HG03460 (cell line): ENCODE data around the gene THRB.
A peak's percentile ranks its signal among the peaks of the same experiment; 100 is the strongest.
"Not testable (repeated sequence)": the region's sequence is repeated elsewhere in the genome, so short reads cannot be mapped to it uniquely, and the experiment has no call there.

ENCODE experiments used
- ATAC-seq: cut with Tn5 transposase; IDR thresholded peaks from one replicate; pipeline ENCODE4 v1.9.1; 2021; ENCODE audit not compliant: unreplicated experiment

THRB gene

DNA sequence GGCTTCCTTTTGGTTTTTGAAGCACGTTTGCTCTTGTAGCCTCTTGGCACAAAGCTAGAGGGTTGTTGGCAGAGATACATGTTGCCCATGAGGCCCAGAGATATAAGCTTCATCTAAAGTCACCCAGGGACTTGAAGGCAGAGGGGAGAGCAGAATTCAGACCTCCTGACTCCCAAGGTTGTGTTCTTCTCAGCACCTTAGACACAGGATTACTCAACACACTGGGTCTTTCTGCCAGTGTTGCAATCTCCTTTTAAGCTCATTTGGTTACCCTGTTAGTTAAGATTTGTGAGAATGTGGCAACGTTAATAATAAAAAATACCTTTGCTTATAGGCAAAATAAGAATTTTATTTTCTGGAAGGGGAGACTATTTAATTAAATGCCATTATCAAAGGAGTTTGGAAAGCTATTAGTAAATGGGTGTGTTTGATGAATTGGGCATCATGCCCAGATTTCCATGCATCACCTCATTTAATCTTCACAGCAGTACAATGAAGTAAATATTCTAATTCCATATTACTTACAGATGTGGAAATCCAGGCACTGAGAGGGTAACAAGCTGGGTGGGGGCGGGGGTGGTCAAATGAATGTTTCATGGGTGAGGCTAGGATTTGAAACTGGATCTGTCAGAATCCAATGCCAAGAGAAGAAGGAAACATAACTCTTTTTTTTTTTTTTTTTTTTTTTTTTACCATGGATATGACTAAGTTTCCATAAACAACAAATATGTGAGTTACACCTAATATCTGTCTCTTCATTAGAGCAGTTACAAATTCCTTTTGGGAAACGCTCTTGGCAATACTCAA lies 366.2 kb downstream of the THRB start:
- no peak for ATAC-seq

DNA sequence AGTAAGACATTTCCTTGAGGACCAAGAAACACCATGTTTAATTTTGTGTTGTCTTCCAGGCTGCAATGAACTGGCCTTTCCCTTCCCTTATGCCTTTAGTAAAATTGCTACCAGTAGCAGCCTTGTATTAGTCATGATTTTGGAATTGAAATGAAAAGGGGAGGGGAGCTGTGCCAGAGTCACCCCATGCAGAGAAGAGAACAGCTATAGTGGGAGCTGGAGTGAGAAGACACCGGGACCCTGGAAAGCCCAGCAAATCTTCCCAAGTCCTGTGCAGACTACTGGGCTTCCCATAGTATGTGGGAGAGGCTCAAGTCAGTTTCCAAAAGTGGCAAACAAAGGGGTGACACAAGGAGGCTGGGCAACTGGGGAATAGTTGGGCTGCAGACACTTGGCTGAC lies 371.1 kb downstream of the THRB start:
- ATAC-seq, result no peak

DNA sequence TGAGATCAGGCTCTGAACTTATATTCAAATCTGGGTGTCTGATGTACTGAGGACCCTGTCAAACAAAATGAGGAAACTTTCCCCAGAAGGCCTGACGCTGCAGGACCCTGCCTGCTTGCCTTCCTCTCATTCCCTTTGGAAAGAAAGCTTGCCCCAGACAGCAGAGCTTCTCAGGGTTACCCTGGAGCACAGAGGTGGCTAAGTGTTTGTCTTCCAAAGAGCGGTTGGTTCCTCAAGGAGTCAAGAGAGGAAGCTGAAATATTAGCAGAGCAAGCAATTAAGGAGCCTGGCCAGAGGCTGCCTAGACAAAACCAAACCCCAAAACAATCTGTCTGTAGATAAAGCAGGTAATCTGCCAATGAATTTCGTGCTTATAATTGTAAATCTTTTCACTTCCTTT lies 374.2 kb downstream of the THRB start:
- no peak for ATAC-seq

DNA sequence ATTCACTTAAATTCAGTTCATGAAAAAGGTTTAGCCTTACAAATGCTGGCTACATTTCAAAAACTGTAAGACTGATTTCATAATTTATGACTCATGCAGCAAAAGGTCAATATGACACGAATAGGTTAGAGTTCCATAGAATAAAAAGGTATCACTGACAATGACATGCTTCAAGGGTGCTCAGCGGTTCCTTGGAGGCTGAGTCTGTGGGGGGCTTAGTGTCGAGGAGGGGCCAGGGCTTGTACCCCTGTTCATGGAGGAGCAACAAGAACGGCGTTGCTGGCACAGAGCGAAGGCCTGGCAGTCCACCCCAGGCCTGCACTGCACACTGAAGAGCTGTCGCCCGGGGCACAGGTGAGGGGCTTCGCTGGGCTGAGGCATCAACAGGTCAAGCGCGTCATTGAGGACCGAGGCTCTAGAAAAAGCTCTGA lies 375.3 kb downstream of the THRB start:
- ATAC-seq, result no peak

DNA sequence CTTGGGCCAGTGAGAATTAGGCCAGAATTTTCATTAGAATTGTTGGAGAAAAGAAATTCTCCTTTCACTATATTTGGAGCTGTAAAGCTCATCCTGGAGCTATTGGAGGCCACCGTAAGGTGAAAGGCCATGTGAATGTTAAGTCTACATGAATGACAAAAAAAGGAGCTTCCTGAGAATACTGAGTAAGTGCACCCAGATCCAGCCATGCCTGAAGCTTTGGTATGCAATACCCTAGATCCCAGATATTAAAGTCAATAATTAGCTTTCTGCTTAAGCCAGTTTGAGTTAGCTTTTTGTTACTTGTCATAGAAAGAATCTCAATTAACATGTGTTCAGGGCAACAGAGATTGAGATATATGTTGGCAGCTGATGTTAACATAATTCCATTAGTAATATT lies 377.1 kb downstream of the THRB start:
- no peak for ATAC-seq

DNA sequence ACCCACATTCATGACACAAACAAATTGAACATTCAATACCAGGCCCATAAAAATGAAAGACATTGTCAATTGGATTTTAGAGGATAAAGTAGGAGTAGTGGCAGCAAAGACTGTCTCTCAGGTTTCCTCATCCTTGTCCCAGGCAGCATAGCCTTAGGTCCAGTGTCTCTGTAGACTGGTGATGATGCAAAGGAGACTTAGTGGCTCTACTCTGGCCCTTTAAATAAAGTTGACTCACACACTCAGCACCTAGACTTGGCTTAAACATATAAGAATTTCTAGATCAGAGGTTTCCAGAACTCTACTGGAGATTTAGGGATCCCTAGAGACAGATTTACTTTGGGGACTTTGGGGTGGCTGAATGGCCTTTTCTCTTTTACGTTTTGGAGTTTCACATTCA lies 382.9 kb downstream of the THRB start:
- no peak for ATAC-seq

DNA sequence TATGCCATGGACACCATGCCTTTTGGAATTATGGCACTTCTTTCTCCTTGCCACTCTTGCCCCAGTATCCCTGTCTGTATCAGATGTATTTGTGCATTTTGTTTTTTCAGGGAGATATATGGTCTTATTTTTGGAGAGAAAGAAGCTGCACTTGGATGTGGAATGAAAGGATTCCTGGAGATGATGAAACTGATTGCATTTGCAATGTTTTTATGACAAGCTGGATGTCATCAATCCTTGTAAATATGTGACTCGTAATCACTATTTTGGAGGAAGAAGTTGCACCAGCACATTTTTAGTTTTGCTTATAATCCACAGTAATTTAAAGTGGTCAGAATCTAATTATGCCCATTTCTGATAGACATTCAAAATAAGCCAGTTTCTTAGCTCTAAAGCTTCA lies 384.6 kb downstream of the THRB start:
- ATAC-seq, result no peak

DNA sequence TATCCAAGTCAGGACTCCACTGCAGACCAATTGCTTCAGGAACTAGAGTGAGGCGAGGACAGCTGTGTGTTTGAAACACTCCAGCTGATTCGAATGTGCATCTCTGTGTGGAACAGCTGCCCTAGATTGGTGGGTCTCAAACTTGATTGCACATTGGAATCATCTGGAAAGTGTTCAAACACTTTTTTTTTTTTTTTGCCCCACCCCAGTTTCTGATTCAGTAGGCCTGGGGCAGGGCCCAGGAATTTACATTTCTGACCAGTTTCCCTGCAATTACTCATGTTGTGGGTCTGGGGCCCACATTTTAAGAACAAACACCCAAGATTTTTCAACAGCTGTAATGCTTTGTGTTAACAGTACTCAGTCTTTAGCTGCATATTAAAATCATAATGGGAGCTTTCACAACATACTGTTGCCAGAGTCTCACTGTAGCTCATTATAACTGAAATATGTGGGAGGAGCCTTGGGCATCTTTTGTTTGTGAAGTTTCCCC lies 392.9 kb downstream of the THRB start:
- ATAC-seq, result no peak

DNA sequence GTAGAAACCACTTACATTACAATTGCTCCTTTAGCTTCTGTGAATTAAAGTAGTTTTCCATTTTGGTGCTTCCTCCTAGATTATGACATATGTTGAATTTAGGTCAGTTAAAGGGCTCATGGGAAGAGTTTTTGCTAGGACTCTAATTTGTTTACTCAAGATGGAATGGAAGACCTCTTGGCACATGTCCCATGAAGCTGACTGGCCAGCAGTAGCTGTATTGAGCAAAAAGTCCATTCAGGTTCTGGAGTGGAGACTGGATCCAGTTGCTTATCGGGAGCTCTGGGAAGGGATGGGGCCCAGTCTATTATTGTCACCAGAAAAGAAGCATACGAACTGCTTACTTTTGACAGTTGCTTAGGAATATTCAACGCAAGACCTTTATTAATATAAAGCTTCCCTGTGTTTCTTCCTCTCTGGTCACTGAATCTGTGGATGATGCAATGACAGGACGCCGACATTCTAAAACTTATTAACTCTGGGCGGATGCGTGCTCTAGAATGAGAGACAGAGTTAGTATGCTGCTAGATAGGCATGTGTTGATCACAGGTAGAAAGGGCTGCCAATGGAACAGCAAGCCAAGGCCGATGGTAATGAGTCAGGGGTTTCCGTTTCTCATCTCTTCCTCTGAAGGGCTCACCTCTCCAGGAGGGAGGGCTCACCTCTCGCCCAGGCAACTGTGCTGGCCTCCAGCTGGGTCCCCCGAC lies 393.8 kb downstream of the THRB start:
- no peak for ATAC-seq

DNA sequence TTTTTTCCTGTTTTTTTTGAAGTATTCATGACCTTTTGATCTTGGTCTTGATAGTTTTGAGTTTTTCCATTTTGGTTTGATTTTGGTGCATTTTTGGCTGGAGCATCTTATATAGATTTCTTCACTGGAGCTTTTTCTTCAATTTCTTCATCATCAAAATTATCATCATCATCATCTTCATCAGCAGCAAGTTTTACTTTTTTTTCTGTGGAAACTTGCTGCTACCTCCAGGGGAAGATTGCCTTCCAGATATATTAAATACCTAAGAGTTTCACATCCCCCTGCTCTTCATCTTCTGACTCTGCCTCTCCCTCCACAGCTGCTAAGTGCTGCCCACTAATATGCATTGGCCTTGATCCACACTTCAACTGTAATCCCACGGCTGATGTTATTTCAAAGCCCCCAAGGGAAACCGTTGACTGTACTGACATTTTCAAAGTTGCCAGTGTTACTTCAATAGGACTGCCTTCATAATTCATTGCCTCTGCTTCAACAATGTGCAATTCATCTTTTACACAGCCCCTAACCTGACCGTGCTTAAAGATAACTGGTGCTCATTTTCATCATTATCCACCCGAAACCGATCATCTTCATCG lies 397.9 kb downstream of the THRB start:
- no peak for ATAC-seq

DNA sequence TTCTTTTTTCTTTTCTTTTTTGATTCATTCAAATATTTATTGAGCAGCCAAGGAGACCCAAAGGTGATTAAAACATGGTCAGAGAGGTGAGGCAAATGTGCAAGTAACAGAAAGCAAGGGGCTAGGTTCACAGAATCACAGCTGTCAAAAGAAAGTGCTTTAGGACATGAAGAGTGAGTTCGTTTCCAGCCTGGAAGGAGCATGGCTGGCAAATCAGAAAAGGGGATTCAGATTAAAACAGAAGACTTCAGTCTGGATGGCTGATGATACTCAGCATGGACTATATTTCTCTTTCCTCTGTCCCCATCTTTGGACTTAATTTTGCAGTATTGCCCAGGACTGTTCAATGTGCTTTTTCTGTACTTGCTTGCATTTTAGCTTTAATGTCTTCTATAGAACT lies 398.4 kb downstream of the THRB start:
- no peak for ATAC-seq

DNA sequence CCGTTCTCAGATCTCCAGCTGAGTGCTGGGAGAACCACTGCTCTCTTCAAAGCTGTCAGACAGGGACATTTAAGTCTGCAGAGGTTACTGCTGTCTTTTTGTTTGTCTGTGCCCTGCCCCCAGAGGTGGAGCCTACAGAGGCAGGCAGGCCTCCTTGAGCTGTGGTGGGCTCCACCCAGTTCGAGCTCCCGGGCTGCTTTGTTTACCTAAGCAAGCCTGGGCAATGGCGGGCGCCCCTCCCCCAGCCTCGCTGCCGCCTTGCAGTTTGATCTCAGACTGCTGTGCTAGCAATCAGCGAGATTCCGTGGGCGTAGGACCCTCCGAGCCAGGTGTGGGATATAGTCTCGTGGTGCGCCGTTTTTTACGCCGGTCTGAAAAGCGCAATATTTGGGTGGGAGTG lies 399.8 kb downstream of the THRB start:
- not testable (repeated sequence) for ATAC-seq

DNA sequence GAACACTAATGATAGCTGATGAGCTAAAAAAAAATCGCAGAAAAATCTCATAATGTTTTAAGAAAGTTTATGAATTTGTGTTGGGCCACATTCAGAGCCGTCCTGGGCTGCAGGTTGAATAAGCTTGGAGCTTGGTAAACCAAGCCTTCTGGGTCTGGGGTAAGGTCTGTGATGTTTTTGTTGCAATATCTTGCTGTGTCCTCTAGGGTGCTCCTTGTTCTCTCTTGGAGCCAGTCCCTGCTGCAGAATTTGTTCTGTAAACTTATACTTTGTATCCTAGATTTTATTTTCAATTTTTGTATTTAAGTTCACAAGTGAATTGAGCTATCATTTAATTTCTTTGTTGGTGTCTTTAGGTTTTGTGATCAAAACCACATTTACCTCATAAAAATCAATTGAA lies 405.9 kb downstream of the THRB start:
- peak; percentile 76 for ATAC-seq

DNA sequence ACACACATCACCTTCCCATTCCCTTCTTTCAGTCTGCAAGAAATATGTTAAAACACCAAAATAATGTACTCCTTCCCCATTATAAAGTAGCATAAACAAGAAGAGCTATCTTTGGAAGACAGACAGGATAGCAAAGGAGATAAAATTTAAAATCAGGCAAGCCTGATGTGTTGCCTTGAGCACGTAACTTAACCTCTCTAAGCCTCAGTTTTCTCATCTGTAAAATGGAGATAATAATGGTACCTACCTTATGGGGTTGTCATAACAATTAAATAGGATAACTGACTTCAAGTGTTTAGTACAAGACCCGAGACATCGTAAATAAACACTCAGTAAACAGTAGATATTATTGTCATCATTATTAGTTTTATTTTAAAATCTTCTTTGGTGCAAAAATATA lies 407.2 kb downstream of the THRB start:
- no peak for ATAC-seq

DNA sequence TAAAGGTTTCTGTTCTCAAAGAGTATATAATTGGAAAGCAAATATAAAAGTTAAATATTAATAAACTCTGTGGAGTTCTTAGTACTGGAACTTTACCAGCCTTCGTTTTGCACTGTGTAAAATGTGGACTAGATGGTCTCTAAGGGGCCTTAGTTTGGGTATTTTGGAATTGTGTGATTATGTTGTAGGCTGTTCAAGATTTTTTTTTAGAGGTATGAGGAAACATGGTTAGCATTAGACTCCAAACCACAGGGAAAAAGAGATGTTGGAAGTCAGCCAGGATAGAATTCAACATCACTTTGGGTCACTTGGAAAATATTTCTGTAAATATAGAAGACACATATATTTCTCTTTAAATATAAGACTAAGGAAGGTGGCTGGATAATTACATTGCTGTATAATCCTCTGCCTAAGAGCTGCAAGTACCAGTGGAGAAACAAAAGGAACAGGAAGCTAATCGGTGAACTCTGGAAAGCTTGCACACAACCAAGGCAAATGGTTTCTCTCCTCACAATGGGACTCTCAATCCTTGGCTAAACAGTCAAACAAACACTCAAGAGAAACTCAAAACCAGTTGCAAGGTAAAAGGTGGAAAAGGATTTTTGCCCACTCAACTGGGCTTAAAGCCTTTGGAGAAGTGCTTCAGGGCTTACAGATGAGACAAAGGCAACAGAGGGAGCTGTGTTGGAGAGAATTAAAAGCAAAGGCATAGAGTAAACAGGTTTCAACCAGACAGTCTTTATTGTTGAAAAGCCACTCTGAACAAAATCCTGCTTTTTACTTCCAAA lies 407.8 kb downstream of the THRB start:
- no peak for ATAC-seq

DNA sequence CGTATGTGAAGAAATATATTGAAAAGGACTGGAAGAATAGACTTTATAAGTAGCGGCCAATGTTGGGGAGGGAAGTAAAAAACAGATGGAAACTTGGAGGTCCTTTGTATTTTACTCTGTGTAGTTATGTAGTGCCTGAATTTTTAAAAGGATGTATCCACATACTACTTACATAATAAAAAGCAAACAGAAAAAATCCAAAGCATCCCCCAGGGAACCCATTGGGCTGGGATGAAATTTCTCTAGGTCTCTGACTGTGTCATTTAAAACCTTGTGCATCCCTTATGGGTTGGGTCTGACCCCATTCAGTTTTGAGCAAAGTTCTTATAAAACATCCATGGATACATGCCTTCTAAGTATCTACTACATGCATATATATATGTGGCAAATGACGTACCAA lies 408.4 kb downstream of the THRB start:
- no peak for ATAC-seq

DNA sequence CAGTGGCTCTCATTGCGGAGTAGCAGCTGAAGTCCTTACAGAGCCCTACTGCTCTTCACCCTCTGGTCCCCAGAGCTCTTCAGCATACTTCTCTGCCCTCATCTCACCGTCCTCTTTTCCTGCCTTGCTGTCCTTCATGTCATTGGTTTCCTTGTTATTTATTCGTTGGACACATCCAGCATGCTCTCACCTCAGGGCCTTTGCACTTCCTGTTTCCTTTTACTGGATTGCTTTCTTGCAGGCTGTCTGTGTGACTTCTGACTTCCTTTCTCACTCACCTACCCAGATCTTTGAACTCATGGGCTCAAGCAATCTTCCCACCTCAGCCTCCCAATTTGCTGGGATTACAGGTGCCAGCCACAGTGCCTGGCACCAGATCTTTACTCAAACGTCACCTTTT lies 422.5 kb downstream of the THRB start:
- no peak for ATAC-seq

DNA sequence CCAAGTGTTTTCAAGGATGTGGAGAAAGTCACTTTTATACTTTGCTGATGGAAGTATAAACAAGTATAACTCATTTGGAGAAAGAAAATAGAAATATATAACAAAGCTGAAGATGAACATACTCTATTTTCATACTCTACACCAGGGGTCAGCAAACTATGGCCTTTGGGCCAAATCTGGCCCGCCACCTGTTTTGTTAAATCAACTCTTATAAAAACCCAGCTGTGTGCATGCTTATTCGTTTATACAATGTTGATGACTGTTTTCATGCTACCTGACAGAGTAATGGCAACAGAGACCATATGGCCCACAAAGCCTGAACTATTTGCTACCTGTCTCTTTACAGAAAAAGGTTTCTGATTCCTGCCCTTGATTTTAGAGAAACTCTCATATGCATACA lies 425.6 kb downstream of the THRB start:
- ATAC-seq, result no peak

DNA sequence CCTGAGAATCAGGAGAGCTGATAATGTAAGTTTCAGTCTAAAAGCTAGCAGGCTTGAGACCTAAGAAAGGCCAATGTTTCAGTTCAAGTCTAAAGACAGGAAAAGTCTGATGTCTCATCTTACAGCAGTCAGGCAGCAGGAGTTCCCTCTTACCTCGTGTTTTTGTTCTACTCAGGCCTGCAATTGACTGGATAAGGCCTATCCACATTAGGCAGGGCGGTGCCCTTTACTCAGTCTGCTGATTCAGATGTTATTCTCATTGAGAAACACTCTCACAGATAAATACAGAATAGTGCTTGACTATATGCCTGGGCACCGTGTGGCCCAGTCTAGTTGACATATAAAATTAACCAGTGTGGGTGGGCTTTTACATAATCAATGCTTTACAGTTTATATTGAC lies 427.2 kb downstream of the THRB start:
- ATAC-seq, result no peak
